Measurements from ENCODE around the gene ZNRF3. TPM values are rescaled to one million over a fixed set of nuclear protein-coding genes. Genes with fewer than 3 reads are reported as not detected.

The ZNRF3 gene
- total and polyA plus RNA-seq, 2 experiments from 2014 or later = 11.1 to 32.2 TPM

GRCh38 chr22:28988457-28988856 lies 105.1 kb downstream of the ZNRF3 start:
- no peaks in the 10 kb centered on the region for H4K20me1 ChIP-seq (replicated peaks; ENCODE audit: insufficient read depth)
- no peak overlapping the region for H2AFZ ChIP-seq
- peak overlapping the region; percentile 98 for H3K27ac ChIP-seq (ENCODE audit: low read depth)
- TF ChIP-seq EZH2phosphoT487 (IDR thresholded peaks at IDR 0.05; ENCODE audit: unreplicated experiment) (no peak), EZH2 (IDR thresholded peaks at IDR 0.05; ENCODE audit: low read depth, unreplicated experiment) (no peak), POLR2AphosphoS5 (IDR thresholded peaks at IDR 0.05; ENCODE audit: low read depth) (no peak)
- peaks cover 70% of the 10 kb centered on the region for H3K36me3 Mint-ChIP-seq (ENCODE audit: low read depth)
- peaks cover 72% of the 10 kb centered on the region for H3K4me1 Mint-ChIP-seq
- H3K4me3 Mint-ChIP-seq = no peak overlapping the region; the same call in 2 of the 3 replicates
- no peaks in the 10 kb centered on the region for H3K9me2 ChIP-seq (ENCODE audit: insufficient read depth)
- H3K27me3 Mint-ChIP-seq (ENCODE audit: insufficient read depth, low read depth, poor library complexity) = peaks cover 4% of the 10 kb centered on the region
- peak overlapping the region; percentile 98 for H3K27ac Mint-ChIP-seq
- H3K36me3 ChIP-seq (ENCODE audit: insufficient read depth) = no peaks in the 10 kb centered on the region; the same call in 1 of the 2 replicates
- peak overlapping the region; percentile 26; the same call in 1 of the 2 replicates for H3K4me3 ChIP-seq
- H3K4me1 ChIP-seq (ENCODE audit: insufficient read depth) = peaks cover 60% of the 10 kb centered on the region
- peak overlapping the region; percentile 53; the same call in 1 of the 2 replicates for H3K4me2 ChIP-seq
- peaks cover 10% of the 10 kb centered on the region; the same call in 2 of the 3 replicates for H3K9me3 Mint-ChIP-seq
- H3K79me2 ChIP-seq (replicated peaks; ENCODE audit: insufficient read depth) = peaks cover 53% of the 10 kb centered on the region
- ATAC-seq (no peak), DNase-seq (ENCODE audit: low spot score) (no peak)
- H3F3A ChIP-seq (replicated peaks; ENCODE audit: low read depth) = peaks cover 22% of the 10 kb centered on the region
- H3K27me3 ChIP-seq (ENCODE audit: insufficient read depth) = no peaks in the 10 kb centered on the region

- Histone ChIP-seq H3K27ac (ENCODE audit: low read depth) (peak overlapping the region; percentile 98), H2AFZ (no peak overlapping the region), H3K36me3 (ENCODE audit: insufficient read depth) (peaks cover 3% of the 10 kb centered on the region; the same call in 1 of the 2 replicates), H3K4me1 (ENCODE audit: insufficient read depth) (peaks cover 55% of the 10 kb centered on the region), H3K4me3 (peak overlapping the region; percentile 26), H4K20me1 (replicated peaks; ENCODE audit: insufficient read depth) (no peaks in the 10 kb centered on the region), H3K79me2 (replicated peaks; ENCODE audit: insufficient read depth) (peaks cover 48% of the 10 kb centered on the region), H3K27me3 (ENCODE audit: insufficient read depth) (no peaks in the 10 kb centered on the region), H3K4me2 (peak overlapping the region; percentile 62), H3K9me2 (ENCODE audit: insufficient read depth) (no peaks in the 10 kb centered on the region), H3F3A (replicated peaks; ENCODE audit: low read depth) (peaks cover 22% of the 10 kb centered on the region)
- Mint-ChIP-seq H3K27me3 (ENCODE audit: insufficient read depth, low read depth, poor library complexity) (peaks cover 5% of the 10 kb centered on the region), H3K36me3 (ENCODE audit: low read depth) (peaks cover 76% of the 10 kb centered on the region), H3K4me1 (peaks cover 68% of the 10 kb centered on the region), H3K4me3 (peak overlapping the region; percentile 60), H3K9me3 (peaks cover 10% of the 10 kb centered on the region; the same call in 2 of the 3 replicates), H3K27ac (peak overlapping the region; percentile 98)
- DNase-seq (ENCODE audit: low spot score) = peak; percentile 73
- peak; percentile 90 for ATAC-seq
- TF ChIP-seq ZNF462 (CRISPR knock-in tag; IDR thresholded peaks at IDR 0.05) = peak; percentile 25; the same call in 1 of the 2 replicates
- no peak for TF ChIP-seq REST (IDR thresholded peaks at IDR 0.05; ENCODE audit: unreplicated experiment)
Observed at GRCh38 chr22:28989035-28989464, 105.7 kb downstream of the ZNRF3 start.
